DOHH2 (cell line): Measurements from ENCODE around the gene PAPPA.

Experiments used
- CTCF ChIP-seq: fragments of 200-600 bp; sonication (generic); IDR thresholded peaks from one replicate; pipeline ENCODE4 v1.5.1; 2014; ENCODE audit warnings: antibody characterized with exemption, mild to moderate bottlenecking, low read depth, low read length; ENCODE audit not compliant: poor library complexity, severe bottlenecking
- EZH2phosphoT487 ChIP-seq: fragments of 200-600 bp; sonication (generic); IDR thresholded peaks from 2 replicates; pipeline ENCODE4 v1.6.1; 2017; ENCODE audit warnings: borderline replicate concordance, mild to moderate bottlenecking, antibody characterized with exemption, low read length, moderate library complexity, mixed read lengths

- TF ChIP-seq CTCF (no peak), EZH2phosphoT487 (no peak)
These were observed 8.6 kb upstream of the PAPPA start for GRCh38 chr9:116145036-116145435.
